ENCODE results near the gene PDZK1.

Gene PDZK1

DNA sequence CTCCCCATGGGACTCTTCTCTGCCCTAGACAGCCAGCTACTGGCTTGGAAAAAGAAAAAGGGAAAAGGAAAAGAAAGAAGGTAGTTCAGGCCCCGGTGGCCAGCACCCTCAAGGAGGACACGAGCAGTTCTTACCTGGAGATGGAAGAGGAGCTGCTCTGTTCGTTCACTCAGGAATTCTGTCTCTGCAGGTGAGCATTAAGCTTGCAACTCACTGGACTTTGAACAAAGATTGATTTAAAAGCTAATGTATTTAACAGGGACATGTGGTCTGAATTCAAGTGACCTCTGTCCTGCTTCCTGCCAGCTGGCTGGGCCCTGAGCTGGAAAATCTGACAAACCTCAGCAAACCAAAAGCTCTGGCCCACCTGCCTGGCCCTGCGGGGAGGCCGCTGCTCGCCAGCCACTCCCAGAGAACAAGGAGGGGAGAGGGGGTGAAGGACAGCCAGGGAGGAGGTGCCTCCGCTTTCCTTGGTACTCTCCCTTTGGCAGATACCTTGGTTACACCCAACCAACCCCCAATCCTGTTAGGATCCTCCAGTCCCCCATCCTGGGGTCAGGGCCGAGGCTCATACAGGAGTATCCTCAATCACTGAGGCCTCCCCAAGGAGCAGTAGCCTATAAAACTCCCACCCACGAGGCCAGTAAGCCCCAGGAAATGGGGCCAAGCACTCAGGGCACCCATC, at the start of gene PDZK1:
TSS of gene PDZK1 (minus strand) at position 186 of the 685 bp plus-strand sequence. CDS start 19,347 bp downstream, outside the sequence.
- Histone ChIP-seq H3K27me3 (ENCODE audit: control insufficient read depth in 2 of 2, insufficient read depth in 2 of 2, low read length in 2 of 2) (no peaks in the 10 kb centered on the region), H3K27ac (ENCODE audit: low read depth in 2 of 2, low read length in 2 of 2) (no peak within 1 kb of the TSS), H3K36me3 (ENCODE audit: control insufficient read depth in 2 of 2, insufficient read depth in 2 of 2, low read length in 2 of 2) (no peaks in the 10 kb centered on the region), H3K9ac (ENCODE audit: low read depth in 1 of 2, low read length in 2 of 2) (no peak within 1 kb of the TSS), H3K4me3 (ENCODE audit: low read length in 2 of 2) (no peak within 1 kb of the TSS), H3K4me1 (ENCODE audit: control insufficient read depth in 2 of 2, insufficient read depth in 2 of 2, low read length in 2 of 2) (peaks cover 0 to 14% of the 10 kb centered on the region in 2 donors), H3K9me3 (ENCODE audit: control insufficient read depth in 2 of 2, low read length in 2 of 2) (no peaks in the 10 kb centered on the region)

DNA sequence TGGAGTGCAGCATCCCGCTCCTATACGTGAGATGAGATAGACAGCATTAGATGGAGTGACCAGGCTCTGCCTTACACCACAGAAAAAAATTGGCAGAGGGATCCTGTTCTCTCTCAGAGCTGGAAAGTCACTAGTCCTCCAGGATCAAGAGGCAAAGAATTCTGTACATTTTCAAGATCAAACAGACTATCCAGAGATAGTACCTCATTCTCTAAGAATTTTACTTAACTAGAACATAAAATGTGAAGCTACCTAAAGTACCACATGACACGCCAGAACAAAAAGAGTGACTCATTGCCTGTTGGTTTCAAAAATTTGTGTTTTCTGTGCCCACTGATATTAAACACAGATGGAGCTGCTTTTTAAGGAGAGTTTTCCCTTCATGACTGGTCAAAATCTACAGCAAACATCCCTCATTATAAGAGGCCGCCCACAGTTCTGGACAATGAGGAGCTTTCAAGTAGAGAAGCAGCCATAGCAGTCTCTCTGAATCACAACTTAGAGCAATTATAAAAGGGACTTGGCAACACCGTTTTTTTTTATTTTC, 44.4 kb upstream of the PDZK1 start:
- peaks cover 26 to 29% of the 10 kb centered on the region in 2 donors for H3K36me3 ChIP-seq (ENCODE audit: control insufficient read depth in 2 of 2, insufficient read depth in 2 of 2, low read length in 2 of 2)
- H3K9ac ChIP-seq (ENCODE audit: low read depth in 1 of 2, low read length in 2 of 2) = no peak overlapping the region
- H3K9me3 ChIP-seq (ENCODE audit: control insufficient read depth in 2 of 2, low read length in 2 of 2) = no peaks in the 10 kb centered on the region
- no peak overlapping the region for H3K27ac ChIP-seq (ENCODE audit: low read depth in 2 of 2, low read length in 2 of 2)
- H3K27me3 ChIP-seq (ENCODE audit: control insufficient read depth in 2 of 2, insufficient read depth in 2 of 2, low read length in 2 of 2) = no peaks in the 10 kb centered on the region
- no peaks in the 10 kb centered on the region for H3K4me1 ChIP-seq (ENCODE audit: control insufficient read depth in 2 of 2, insufficient read depth in 2 of 2, low read length in 2 of 2)
- H3K4me3 ChIP-seq (ENCODE audit: low read length in 2 of 2) = no peak overlapping the region

DNA sequence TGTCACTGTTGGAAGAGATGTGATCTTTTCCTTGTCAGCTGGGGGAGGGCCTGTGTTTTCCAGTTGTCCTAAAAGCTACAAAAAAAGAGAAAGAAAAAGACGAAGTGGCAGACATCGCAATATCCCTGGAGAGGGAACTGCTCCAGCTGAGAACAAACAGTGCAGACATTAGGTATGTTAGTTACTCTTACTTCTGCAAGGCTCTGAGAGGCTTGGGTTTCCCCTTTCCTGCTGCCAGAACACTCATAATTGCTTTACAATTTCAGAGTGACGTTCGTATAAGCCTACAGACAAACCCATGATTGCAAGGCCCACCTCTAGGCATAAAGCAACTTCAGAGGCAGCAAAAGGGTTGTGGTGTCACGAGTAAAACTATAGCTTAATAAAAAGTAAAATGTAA, 43.3 kb upstream of the PDZK1 start:
- H3K9me3 ChIP-seq (ENCODE audit: control insufficient read depth in 2 of 2, low read length in 2 of 2) = no peaks in the 10 kb centered on the region
- no peak overlapping the region for H3K4me3 ChIP-seq (ENCODE audit: low read length in 2 of 2)
- H3K4me1 ChIP-seq (ENCODE audit: control insufficient read depth in 2 of 2, insufficient read depth in 2 of 2, low read length in 2 of 2) = no peaks in the 10 kb centered on the region
- H3K27ac ChIP-seq (ENCODE audit: low read depth in 2 of 2, low read length in 2 of 2) = no peak overlapping the region
- H3K27me3 ChIP-seq (ENCODE audit: control insufficient read depth in 2 of 2, insufficient read depth in 2 of 2, low read length in 2 of 2) = no peaks in the 10 kb centered on the region
- peaks cover 26 to 31% of the 10 kb centered on the region in 2 donors for H3K36me3 ChIP-seq (ENCODE audit: control insufficient read depth in 2 of 2, insufficient read depth in 2 of 2, low read length in 2 of 2)
- H3K9ac ChIP-seq (ENCODE audit: low read depth in 1 of 2, low read length in 2 of 2) = no peak overlapping the region

GRCh38 chr1:145747398-145748247, 40.5 kb upstream of the PDZK1 start:
- Histone ChIP-seq H3K9me3 (ENCODE audit: control insufficient read depth in 2 of 2, low read length in 2 of 2) (no peaks in the 10 kb centered on the region), H3K36me3 (ENCODE audit: control insufficient read depth in 2 of 2, insufficient read depth in 2 of 2, low read length in 2 of 2) (peaks cover 30 to 36% of the 10 kb centered on the region in 2 donors)

DNA sequence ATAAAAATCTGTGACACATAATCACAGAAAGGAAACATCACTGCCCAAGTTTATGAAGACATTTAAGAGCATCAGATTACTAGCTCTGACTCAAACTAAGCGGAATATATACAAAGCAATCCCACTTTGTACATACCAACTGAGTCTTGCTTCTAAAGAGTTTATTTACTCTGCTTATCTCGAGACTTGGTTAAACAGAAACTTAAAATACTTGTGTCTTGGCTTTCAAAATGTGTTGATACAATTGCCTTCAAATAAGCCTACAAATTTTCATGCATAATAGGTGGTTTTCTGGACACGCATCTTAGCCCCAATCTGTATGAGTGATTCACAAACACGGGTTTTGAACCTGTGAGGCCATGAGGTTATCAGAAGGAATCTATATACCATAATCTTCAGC, 33.1 kb upstream of the PDZK1 start:
- Histone ChIP-seq H3K9ac (ENCODE audit: low read depth in 1 of 2, low read length in 2 of 2) (no peak overlapping the region), H3K4me1 (ENCODE audit: control insufficient read depth in 2 of 2, insufficient read depth in 2 of 2, low read length in 2 of 2) (peaks cover 0 to 2% of the 10 kb centered on the region in 2 donors), H3K27me3 (ENCODE audit: control insufficient read depth in 2 of 2, insufficient read depth in 2 of 2, low read length in 2 of 2) (no peaks in the 10 kb centered on the region), H3K9me3 (ENCODE audit: control insufficient read depth in 2 of 2, low read length in 2 of 2) (no peaks in the 10 kb centered on the region), H3K4me3 (ENCODE audit: low read length in 2 of 2) (no peak overlapping the region), H3K36me3 (ENCODE audit: control insufficient read depth in 2 of 2, insufficient read depth in 2 of 2, low read length in 2 of 2) (peaks cover 11 to 17% of the 10 kb centered on the region in 2 donors), H3K27ac (ENCODE audit: low read depth in 2 of 2, low read length in 2 of 2) (no peak overlapping the region)

More at GRCh38 chr1:145747398-145748247, 40.5 kb upstream of the PDZK1 start:
- no peaks in the 10 kb centered on the region for H3K27me3 ChIP-seq (ENCODE audit: control insufficient read depth in 2 of 2, insufficient read depth in 2 of 2, low read length in 2 of 2)
- no peaks in the 10 kb centered on the region for H3K4me1 ChIP-seq (ENCODE audit: control insufficient read depth in 2 of 2, insufficient read depth in 2 of 2, low read length in 2 of 2)
- no peak overlapping the region for H3K27ac ChIP-seq (ENCODE audit: low read depth in 2 of 2, low read length in 2 of 2)
- H3K4me3 ChIP-seq (ENCODE audit: low read length in 2 of 2) = no peak overlapping the region
- no peak overlapping the region for H3K9ac ChIP-seq (ENCODE audit: low read depth in 1 of 2, low read length in 2 of 2)

GRCh38 chr1:145736191-145736590, 29.0 kb upstream of the PDZK1 start:
- Histone ChIP-seq H3K4me3 (ENCODE audit: low read length in 2 of 2) (no peak overlapping the region), H3K27ac (ENCODE audit: low read depth in 2 of 2, low read length in 2 of 2) (no peak overlapping the region), H3K9ac (ENCODE audit: low read depth in 1 of 2, low read length in 2 of 2) (no peak overlapping the region), H3K27me3 (ENCODE audit: control insufficient read depth in 2 of 2, insufficient read depth in 2 of 2, low read length in 2 of 2) (no peaks in the 10 kb centered on the region), H3K9me3 (ENCODE audit: control insufficient read depth in 2 of 2, low read length in 2 of 2) (no peaks in the 10 kb centered on the region), H3K36me3 (ENCODE audit: control insufficient read depth in 2 of 2, insufficient read depth in 2 of 2, low read length in 2 of 2) (peaks cover 0 to 2% of the 10 kb centered on the region in 2 donors), H3K4me1 (ENCODE audit: control insufficient read depth in 2 of 2, insufficient read depth in 2 of 2, low read length in 2 of 2) (peaks cover 0 to 2% of the 10 kb centered on the region in 2 donors)

DNA sequence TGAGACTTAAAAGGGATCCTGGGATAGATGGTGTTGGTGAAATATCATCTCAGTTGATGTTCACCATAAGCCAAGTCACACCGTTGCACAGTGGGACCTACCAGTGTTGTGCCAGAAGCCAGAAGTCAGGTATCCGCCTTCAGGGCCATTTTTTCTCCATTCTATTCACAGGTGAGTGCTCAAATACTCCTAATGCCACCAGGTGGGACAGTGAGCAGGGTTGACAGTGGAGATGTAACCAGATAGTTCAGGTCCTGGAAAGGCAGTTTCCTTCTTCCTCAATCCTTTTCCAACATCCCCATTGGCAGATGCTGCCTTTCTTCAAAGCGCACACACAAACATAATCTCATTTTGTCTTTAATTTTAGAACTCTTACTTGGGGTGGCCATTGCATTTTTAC, 23.7 kb upstream of the PDZK1 start:
- Histone ChIP-seq H3K9ac (ENCODE audit: low read depth in 1 of 2, low read length in 2 of 2) (no peak overlapping the region), H3K36me3 (ENCODE audit: control insufficient read depth in 2 of 2, insufficient read depth in 2 of 2, low read length in 2 of 2) (no peaks in the 10 kb centered on the region), H3K9me3 (ENCODE audit: control insufficient read depth in 2 of 2, low read length in 2 of 2) (no peaks in the 10 kb centered on the region), H3K27ac (ENCODE audit: low read depth in 2 of 2, low read length in 2 of 2) (no peak overlapping the region), H3K4me1 (ENCODE audit: control insufficient read depth in 2 of 2, insufficient read depth in 2 of 2, low read length in 2 of 2) (no peaks in the 10 kb centered on the region), H3K27me3 (ENCODE audit: control insufficient read depth in 2 of 2, insufficient read depth in 2 of 2, low read length in 2 of 2) (no peaks in the 10 kb centered on the region), H3K4me3 (ENCODE audit: low read length in 2 of 2) (no peak overlapping the region)

GRCh38 chr1:145730467-145730866, 23.3 kb upstream of the PDZK1 start:
- Histone ChIP-seq H3K4me1 (ENCODE audit: control insufficient read depth in 2 of 2, insufficient read depth in 2 of 2, low read length in 2 of 2) (no peaks in the 10 kb centered on the region), H3K4me3 (ENCODE audit: low read length in 2 of 2) (no peak overlapping the region), H3K9ac (ENCODE audit: low read depth in 1 of 2, low read length in 2 of 2) (no peak overlapping the region), H3K36me3 (ENCODE audit: control insufficient read depth in 2 of 2, insufficient read depth in 2 of 2, low read length in 2 of 2) (no peaks in the 10 kb centered on the region), H3K27ac (ENCODE audit: low read depth in 2 of 2, low read length in 2 of 2) (no peak overlapping the region), H3K9me3 (ENCODE audit: control insufficient read depth in 2 of 2, low read length in 2 of 2) (no peaks in the 10 kb centered on the region), H3K27me3 (ENCODE audit: control insufficient read depth in 2 of 2, insufficient read depth in 2 of 2, low read length in 2 of 2) (no peaks in the 10 kb centered on the region)

GRCh38 chr1:145729666-145730436, 22.7 kb upstream of the PDZK1 start:
- Histone ChIP-seq H3K27ac (ENCODE audit: low read depth in 2 of 2, low read length in 2 of 2) (no peak overlapping the region), H3K4me3 (ENCODE audit: low read length in 2 of 2) (no peak overlapping the region)

More at GRCh38 chr1:145729666-145730436, 22.7 kb upstream of the PDZK1 start:
- no peaks in the 10 kb centered on the region for H3K27me3 ChIP-seq (ENCODE audit: control insufficient read depth in 2 of 2, insufficient read depth in 2 of 2, low read length in 2 of 2)
- H3K4me1 ChIP-seq (ENCODE audit: control insufficient read depth in 2 of 2, insufficient read depth in 2 of 2, low read length in 2 of 2) = no peaks in the 10 kb centered on the region
- H3K9ac ChIP-seq (ENCODE audit: low read depth in 1 of 2, low read length in 2 of 2) = no peak overlapping the region
- H3K36me3 ChIP-seq (ENCODE audit: control insufficient read depth in 2 of 2, insufficient read depth in 2 of 2, low read length in 2 of 2) = no peaks in the 10 kb centered on the region
- no peaks in the 10 kb centered on the region for H3K9me3 ChIP-seq (ENCODE audit: control insufficient read depth in 2 of 2, low read length in 2 of 2)

Data from mucosa of rectum (tissue), 2 donors.